SK-N-SH (cell line): ENCODE measurements around the gene PRSS16. TPM values are rescaled to one million over a fixed set of nuclear protein-coding genes. Genes with fewer than 3 reads are reported as not detected.

ENCODE experiments used
- CTCF ChIA-PET: fragments of 300-600, 350-600 bp; formaldehyde crosslinking; extraction: SDS; loops from one replicate; lab custom pipeline; 2021; lab: Yijun Ruan, JAX
- POLR2A ChIA-PET: fragments of 350-600 bp; sonication (Branson Sonifier 250); formaldehyde crosslinking; extraction: SDS; loops from one replicate; lab custom pipeline; 2020; ENCODE audit warnings: antibody characterized with exemption, inconsistent platforms; lab: Yijun Ruan, JAX
- DNase-seq: peaks from one replicate; pipeline ENCODE4 v3.0.0; 2012
- H2AFZ ChIP-seq: fragments of 200-600 bp; sonication (generic); 2 replicates; pipeline ENCODE4 v1.8.1; 2016; ENCODE audit warnings: antibody characterized with exemption, mild to moderate bottlenecking, low read depth
- H3F3A ChIP-seq: fragments of 200-600 bp; sonication (generic); replicated peaks from 2 replicates; pipeline ENCODE3; 2016; ENCODE audit warnings: antibody characterized with exemption, mild to moderate bottlenecking; ENCODE audit not compliant: insufficient read depth
- H3K27ac ChIP-seq, 2 experiments: fragments of 200-500 bp in 1 of 2; fragments of 200-600 bp in 1 of 2; sonication (Bioruptor generic) in 1 of 2; sonication (generic), shearing (Covaris generic) in 1 of 2; 2 replicates each; pipeline versions ENCODE4 v1.5.1 to v1.6.1; 2014 to 2016; ENCODE audit warnings: low read depth in 2 of 2, inconsistent platforms in 1 of 2, low read length in 1 of 2, mild to moderate bottlenecking in 1 of 2, mixed read lengths in 1 of 2
- H3K27me3 ChIP-seq: fragments of 200-600 bp; sonication (generic), shearing (Covaris generic); 2 replicates; pipeline ENCODE4 v1.6.1; 2016; ENCODE audit warnings: mixed run types; ENCODE audit not compliant: insufficient read depth
- H3K36me3 ChIP-seq, 2 experiments: fragments of 200-500 bp in 1 of 2; fragments of 200-600 bp in 1 of 2; sonication (Bioruptor generic) in 1 of 2; sonication (generic) in 1 of 2; replicated peaks in 1 of 2; 2 replicates each; pipeline versions ENCODE3 to v1.5.1; 2014 to 2016; ENCODE audit warnings: low read length in 1 of 2, mild to moderate bottlenecking in 1 of 2; ENCODE audit not compliant: insufficient read depth in 2 of 2, control insufficient read depth in 1 of 2
- H3K4me1 ChIP-seq, 2 experiments: fragments of 200-500 bp in 1 of 2; fragments of 200-600 bp in 1 of 2; sonication (Bioruptor generic) in 1 of 2; sonication (generic), shearing (Covaris generic) in 1 of 2; 2 replicates each; pipeline versions ENCODE4 v1.5.1 to v1.6.1; 2014 to 2016; ENCODE audit warnings: low read depth in 1 of 2, low read length in 1 of 2, mixed run types in 1 of 2; ENCODE audit not compliant: insufficient read depth in 2 of 2, control insufficient read depth in 1 of 2
- H3K4me2 ChIP-seq: fragments of 200-600 bp; sonication (generic), shearing (Covaris generic); 2 replicates; pipeline ENCODE4 v1.6.1; 2017; ENCODE audit warnings: mixed run types
- H3K4me3 ChIP-seq, 2 experiments: fragments of 200-500 bp in 1 of 2; fragments of 200-600 bp in 1 of 2; sonication (Bioruptor generic) in 1 of 2; sonication (generic), shearing (Covaris generic) in 1 of 2; 2 replicates each; pipeline versions ENCODE4 v1.5.1 to v1.8.1; 2014 to 2016; ENCODE audit warnings: low read depth in 2 of 2, inconsistent platforms in 1 of 2, low read length in 1 of 2, mild to moderate bottlenecking in 1 of 2, mixed read lengths in 1 of 2, moderate library complexity in 1 of 2
- H3K79me2 ChIP-seq: fragments of 200-600 bp; sonication (generic); 2 replicates; pipeline ENCODE4 v1.8.1; 2017; ENCODE audit warnings: mild to moderate bottlenecking; ENCODE audit not compliant: insufficient read depth
- H3K9ac ChIP-seq: fragments of 200-600 bp; sonication (generic); 2 replicates; pipeline ENCODE4 v1.6.1; 2017; ENCODE audit warnings: mixed run types
- H3K9me2 ChIP-seq: fragments of 200-600 bp; sonication (generic); 2 replicates; pipeline ENCODE4 v1.6.1; 2017; ENCODE audit warnings: mixed run types
- H3K9me3 ChIP-seq: fragments of 200-600 bp; sonication (generic); 2 replicates; pipeline ENCODE4 v1.6.1; 2017; ENCODE audit warnings: mixed run types, mild to moderate bottlenecking, moderate library complexity
- H4K20me1 ChIP-seq: fragments of 200-600 bp; sonication (generic); 2 replicates; pipeline ENCODE4 v1.6.1; 2017; ENCODE audit warnings: mild to moderate bottlenecking, mixed run types; ENCODE audit not compliant: insufficient read depth
- CHD2 ChIP-seq: fragments of 150-350 bp; IDR thresholded peaks from 2 replicates; pipeline ENCODE4 v1.6.1; 2018; ENCODE audit warnings: low read length; ENCODE audit not compliant: partially characterized antibody
- CTCF ChIP-seq: fragments of 200-600 bp; sonication (generic); IDR thresholded peaks from 2 replicates; pipeline ENCODE4 v1.6.1; 2017; ENCODE audit warnings: antibody characterized with exemption, mild to moderate bottlenecking, moderate library complexity
- ELF1 ChIP-seq: IDR thresholded peaks from 2 replicates; pipeline ENCODE4 v1.4.0; 2012
- EP300 ChIP-seq, 2 experiments: IDR thresholded peaks; 2 replicates each; pipeline versions ENCODE4 v1.4.0 to v1.6.1; 2012; ENCODE audit warnings: borderline replicate concordance in 1 of 2, low read depth in 1 of 2, low read length in 1 of 2
- FOXM1 ChIP-seq: IDR thresholded peaks from 2 replicates; pipeline ENCODE4 v1.4.0; 2012; ENCODE audit warnings: low read depth, mild to moderate bottlenecking
- GABPA ChIP-seq: IDR thresholded peaks from 2 replicates; pipeline ENCODE4 v1.4.0; 2012; ENCODE audit warnings: low read depth, mild to moderate bottlenecking
- IRF3 ChIP-seq: fragments of 150-350 bp; IDR thresholded peaks from 2 replicates; pipeline ENCODE4 v1.6.1; 2016; ENCODE audit warnings: mild to moderate bottlenecking, low read depth, low read length
- JUND ChIP-seq: IDR thresholded peaks from 2 replicates; pipeline ENCODE4 v1.4.0; 2012
- MEF2A ChIP-seq: IDR thresholded peaks from 2 replicates; pipeline ENCODE4 v1.4.0; 2012; ENCODE audit warnings: low read depth, borderline replicate concordance
- PBX3 ChIP-seq: IDR thresholded peaks from 2 replicates; pipeline ENCODE4; 2012
- POLR2AphosphoS5 ChIP-seq: IDR thresholded peaks from 2 replicates; pipeline ENCODE4 v1.6.1; 2012; ENCODE audit warnings: low read depth, low read length
- REST ChIP-seq: IDR thresholded peaks from 2 replicates; pipeline ENCODE4 v1.6.1; 2012; ENCODE audit warnings: mild to moderate bottlenecking, low read depth, low read length, moderate library complexity
- SIN3A ChIP-seq: IDR thresholded peaks from 2 replicates; pipeline ENCODE4 v1.6.1; 2012; ENCODE audit warnings: low read depth, mild to moderate bottlenecking, low read length, moderate library complexity, borderline replicate concordance
- SMC3 ChIP-seq: IDR thresholded peaks from 2 replicates; pipeline ENCODE4 v1.6.1; 2012; ENCODE audit warnings: low read depth, low read length, improper control_type of control experiment
- TAF1 ChIP-seq: IDR thresholded peaks from 2 replicates; pipeline ENCODE4 v1.6.1; 2012; ENCODE audit warnings: low read depth, mild to moderate bottlenecking, low read length, moderate library complexity, borderline replicate concordance
- TCF12 ChIP-seq: IDR thresholded peaks from 2 replicates; pipeline ENCODE4 v1.4.0; 2012
- TEAD4 ChIP-seq: IDR thresholded peaks from 2 replicates; pipeline ENCODE4 v1.4.0; 2012; ENCODE audit warnings: mild to moderate bottlenecking, borderline replicate concordance; ENCODE audit not compliant: insufficient read depth
- WGBS: methylation state at CpG from one replicate; pipeline ENCODE4 v1.1.6; 2017; ENCODE audit warnings: low lambda C conversion rate; 5-methylcytosine and 5-hydroxymethylcytosine counted together
- polyA plus RNA-seq, 3 experiments: library from polyadenylated mRNA; depleted of rRNA; stranded (reverse); fragments of >200 nt; gene quantifications; 2 replicates each; pipeline ENCODE4 v1.2.3, GENCODE V29; 2012

Gene PRSS16
- polyA plus RNA-seq, 1 of the 3 experiments (the other 2 are of a cell fraction): 0.07 TPM

GRCh38 chr6:27279513-27280063, 32.1 kb downstream of the PRSS16 start:
- Histone ChIP-seq H4K20me1 (no peaks in the 10 kb centered on the region), H3K4me1 (peaks cover 0 to 2% of the 10 kb centered on the region in 2 experiments; a peak in 1 of 4 replicates), H3K9me3 (no peaks in the 10 kb centered on the region), H3K9me2 (no peaks in the 10 kb centered on the region), H3K27ac (no peak overlapping the region), H3K9ac (no peak overlapping the region), H3K36me3 (no peaks in the 10 kb centered on the region), H3K27me3 (peaks cover 70% of the 10 kb centered on the region), H3K4me3 (peak overlapping the region; percentile 38 to 56; a peak in 3 of 4 replicates), H2AFZ (no peak overlapping the region), H3K4me2 (peak overlapping the region; percentile 69), H3K79me2 (no peaks in the 10 kb centered on the region), H3F3A (peaks cover 6% of the 10 kb centered on the region)
- ChIA-PET CTCF (interaction anchor here (1.3 kb wide), 1 partner anchor 9 kb away, joined by 3 read pairs; no protein-coding TSS in a partner anchor), POLR2A (no interaction called here)
- TF ChIP-seq TAF1: no peak
- no peak for TF ChIP-seq TCF12
- TF ChIP-seq CHD2: no peak
- TF ChIP-seq IRF3: no peak
- TF ChIP-seq REST: no peak
- no peak for TF ChIP-seq CTCF
- no peak for TF ChIP-seq SMC3
- TF ChIP-seq ELF1: no peak
- no peak for TF ChIP-seq EP300 (IDR thresholded peaks at IDR 0.05; ENCODE audit: borderline replicate concordance in 1 of 2, low read depth in 1 of 2, low read length in 1 of 2)
- TF ChIP-seq PBX3: no peak
- TF ChIP-seq FOXM1: no peak
- no peak for TF ChIP-seq POLR2AphosphoS5
- no peak for TF ChIP-seq MEF2A
- TF ChIP-seq TEAD4: no peak
- no peak for TF ChIP-seq GABPA
- TF ChIP-seq SIN3A: no peak
- no peak for TF ChIP-seq JUND
- 4% methylated on average over 21 of the region's 24 CpGs for WGBS
- DNase-seq: no peak
